B cell (primary cell): Measurements from ENCODE around the gene DLG2. TPM values are rescaled to one million over a fixed set of nuclear protein-coding genes. Genes with fewer than 3 reads are reported as not detected.

Experiments used
- ATAC-seq: fragments of 200-7000 bp; cut with Tn5 transposase; one replicate; pipeline ENCODE4 v1.10.0; 2021; ENCODE audit warnings: low read depth, mild to moderate bottlenecking, moderate number of reproducible peaks, moderate library complexity
- CTCF ChIA-PET: fragments of 350-600 bp; sonication (Branson Sonifier 250); formaldehyde crosslinking; loops from one replicate; lab custom pipeline; 2021; ENCODE audit warnings: antibody characterized with exemption, inconsistent platforms; lab: Charles Lee
- POLR2A ChIA-PET: fragments of 350-600 bp; sonication (Branson Sonifier 250); formaldehyde crosslinking; loops from one replicate; lab custom pipeline; 2021; ENCODE audit warnings: antibody characterized with exemption; lab: Charles Lee
- DNase-seq: peaks from one replicate; pipeline ENCODE4 v3.0.0; 2013
- H2AFZ ChIP-seq: 2 replicates; pipeline ENCODE4 v1.6.1; 2012; ENCODE audit warnings: mild to moderate bottlenecking, low read depth, low read length; ENCODE audit not compliant: insufficient read depth, poor library complexity, severe bottlenecking
- H3K27ac ChIP-seq, 2 donors: 1 replicate in 1 of 2; 2 replicates in 1 of 2; pipeline ENCODE4 v1.5.1; 2012 to 2013; ENCODE audit warnings: low read length in 2 of 2, mild to moderate bottlenecking in 2 of 2, moderate library complexity in 1 of 2
- H3K27me3 ChIP-seq, 4 experiments: fragments of 200-600 bp in 1 of 4; sonication (generic) in 1 of 4; replicated peaks in 1 of 4; 1 replicate in 2 of 4; 2 replicates in 2 of 4; pipeline versions ENCODE4 v1.6.1 to v1.7.0; 2013 to 2016; ENCODE audit warnings: low read length in 3 of 4, mild to moderate bottlenecking in 2 of 4, mixed read lengths in 1 of 4, moderate library complexity in 1 of 4; ENCODE audit not compliant: insufficient read depth in 4 of 4, control insufficient read depth in 3 of 4; ENCODE audit errors: control extremely low read depth in 1 of 4
- H3K36me3 ChIP-seq, 2 experiments: replicated peaks in 1 of 2; 1 replicate in 1 of 2; 2 replicates in 1 of 2; pipeline versions ENCODE4 v1.6.1 to v1.7.1; 2013; ENCODE audit warnings: low read length in 1 of 2; ENCODE audit not compliant: insufficient read depth in 2 of 2, control insufficient read depth in 1 of 2; ENCODE audit errors: control extremely low read depth in 1 of 2, extremely low read depth in 1 of 2
- H3K4me1 ChIP-seq, 2 donors: fragments of 200-600 bp in 1 of 2; sonication (generic) in 1 of 2; 1 replicate in 1 of 2; 2 replicates in 1 of 2; pipeline versions ENCODE4 v1.5.1 to v1.6.1; 2013 to 2017; ENCODE audit warnings: low read length in 2 of 2; ENCODE audit not compliant: control insufficient read depth in 2 of 2, insufficient read depth in 2 of 2
- H3K4me2 ChIP-seq: replicated peaks from 2 replicates; pipeline ENCODE3; 2012; ENCODE audit warnings: mild to moderate bottlenecking, low read depth, low read length; ENCODE audit not compliant: poor library complexity, severe bottlenecking
- H3K4me3 ChIP-seq, 5 experiments: fragments of 200-600 bp in 1 of 5; sonication (generic) in 1 of 5; 1 replicate in 3 of 5; 2 replicates in 2 of 5; pipeline versions ENCODE4 v1.5.1 to v1.7.0; 2011 to 2016; ENCODE audit warnings: low read length in 4 of 5, mild to moderate bottlenecking in 4 of 5, low read depth in 2 of 5, control low read depth in 1 of 5, moderate library complexity in 1 of 5; ENCODE audit not compliant: insufficient read depth in 1 of 5; ENCODE audit errors: control extremely low read depth in 1 of 5, extremely low read depth in 1 of 5
- H3K79me2 ChIP-seq: fragments of 200-600 bp; sonication (generic); one replicate; pipeline ENCODE4 v1.6.0; 2016; ENCODE audit warnings: low read length; ENCODE audit not compliant: control insufficient read depth, insufficient read depth
- H3K9ac ChIP-seq: fragments of 200-600 bp; sonication (generic); 2 replicates; pipeline ENCODE4 v1.6.1; 2017; ENCODE audit warnings: mild to moderate bottlenecking, low read length, moderate library complexity
- H3K9me3 ChIP-seq, 3 donors: one replicate each; pipeline versions ENCODE4 v1.6.1 to v1.7.1; 2013; ENCODE audit warnings: low read length in 2 of 3; ENCODE audit not compliant: control insufficient read depth in 2 of 3, insufficient read depth in 1 of 3; ENCODE audit errors: control extremely low read depth in 1 of 3
- H4K20me1 ChIP-seq: 2 replicates; pipeline ENCODE4 v1.6.0; 2012; ENCODE audit warnings: mild to moderate bottlenecking, low read length; ENCODE audit not compliant: insufficient read depth, control insufficient read depth, poor library complexity, severe bottlenecking
- H3K27ac Mint-ChIP-seq: one replicate; pipeline ENCODE4 v1.8.0; 2021; ENCODE audit warnings: mixed read lengths
- H3K27me3 Mint-ChIP-seq: one replicate; pipeline ENCODE4 v1.8.0; 2021; ENCODE audit warnings: mixed read lengths
- H3K4me1 Mint-ChIP-seq: one replicate; pipeline ENCODE4 v1.8.0; 2021; ENCODE audit warnings: mixed read lengths
- H3K4me3 Mint-ChIP-seq: one replicate; pipeline ENCODE4 v1.8.0; 2021; ENCODE audit warnings: mixed read lengths
- H3K9me3 Mint-ChIP-seq: one replicate; pipeline ENCODE4 v1.8.0; 2022; ENCODE audit warnings: mixed read lengths; ENCODE audit not compliant: insufficient read depth
- EZH2 ChIP-seq: IDR thresholded peaks from 2 replicates; pipeline ENCODE4 v1.6.1; 2012; ENCODE audit warnings: borderline replicate concordance, low read depth, mild to moderate bottlenecking, moderate library complexity, low read length; ENCODE audit not compliant: insufficient read depth, poor library complexity, severe bottlenecking
- WGBS: methylation state at CpG from one replicate; pipeline ENCODE4 v1.1.5; 2013; ENCODE audit warnings: missing lambda C conversion rate; ENCODE audit not compliant: insufficient coverage; 5-methylcytosine and 5-hydroxymethylcytosine counted together
- intact Hi-C: fragments of 100-400 bp; cut with micrococcal nuclease; formaldehyde crosslinking; loops from one replicate; pipeline ENCODE4 v1.10.0; 2022
- polyA plus RNA-seq: library from polyadenylated mRNA; depleted of rRNA; stranded (reverse); fragments of >200 nt; gene quantifications from 2 replicates; pipeline ENCODE4 v1.2.3, GENCODE V29; 2012
- total RNA-seq, 2 donors: library from RNA; stranded (reverse); fragments of 120-200 nt in 1 of 2; gene quantifications; 1 replicate in 1 of 2; 2 replicates in 1 of 2; pipeline versions ENCODE4 v1.2.3 to v1.2.4, GENCODE V29; 2013 to 2022
- TF ChIP-seq, protein P1 (sequence below): fragments of 200-600 bp; IDR thresholded peaks from one replicate; pipeline ENCODE4 v1.8.0; 2022; ENCODE audit warnings: antibody characterized with exemption, mild to moderate bottlenecking

Gene DLG2
- total and polyA plus RNA-seq, 2 donors (not counting 1 experiment from before 2014, with no cell fraction given), result 0.54 to 5.4 TPM

DNA sequence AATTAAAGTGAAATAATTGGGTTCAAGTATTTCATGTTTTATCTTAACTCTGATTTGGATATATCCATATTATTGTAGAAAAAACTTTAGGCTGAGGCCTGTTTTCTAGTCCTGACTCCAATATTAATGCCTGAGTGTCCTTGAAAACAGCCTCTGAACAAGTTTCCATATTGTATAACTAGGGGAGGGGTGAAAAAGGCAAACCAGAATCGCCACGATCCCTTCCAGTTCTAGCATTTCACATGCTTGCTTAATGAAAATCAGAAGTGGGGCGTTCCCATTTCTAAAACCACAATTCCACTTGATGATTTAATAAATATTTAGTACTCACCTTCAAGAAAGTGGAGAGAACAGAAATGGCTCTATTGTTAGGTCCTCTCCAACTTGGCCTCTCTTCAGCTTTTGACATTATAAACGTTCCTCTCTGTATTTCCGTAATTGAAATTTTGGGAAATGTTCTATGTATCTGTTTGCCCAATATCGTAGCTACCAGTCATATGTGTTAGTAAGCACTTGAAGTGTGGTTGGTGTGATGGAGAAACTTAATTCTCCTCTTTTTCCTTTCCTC lies 1779.6 kb downstream of the DLG2 start:
- ATAC-seq (no peak), DNase-seq (no peak)
- H3K27ac Mint-ChIP-seq, result no peak overlapping the region
- H3K4me1 ChIP-seq, result no peaks in the 10 kb centered on the region
- no peak overlapping the region for H3K27ac ChIP-seq
- H2AFZ ChIP-seq, result no peak overlapping the region
- H3K9me3 Mint-ChIP-seq, result no peaks in the 10 kb centered on the region
- H3K27me3 ChIP-seq, result peaks cover 0 to 3% (median 0%) of the 10 kb centered on the region in 4 experiments
- H3K4me1 Mint-ChIP-seq, result no peaks in the 10 kb centered on the region
- no peaks in the 10 kb centered on the region for H3K36me3 ChIP-seq
- intact Hi-C loops, result no loop called here
- no peaks in the 10 kb centered on the region for H4K20me1 ChIP-seq
- TF ChIP-seq, protein P1, sequence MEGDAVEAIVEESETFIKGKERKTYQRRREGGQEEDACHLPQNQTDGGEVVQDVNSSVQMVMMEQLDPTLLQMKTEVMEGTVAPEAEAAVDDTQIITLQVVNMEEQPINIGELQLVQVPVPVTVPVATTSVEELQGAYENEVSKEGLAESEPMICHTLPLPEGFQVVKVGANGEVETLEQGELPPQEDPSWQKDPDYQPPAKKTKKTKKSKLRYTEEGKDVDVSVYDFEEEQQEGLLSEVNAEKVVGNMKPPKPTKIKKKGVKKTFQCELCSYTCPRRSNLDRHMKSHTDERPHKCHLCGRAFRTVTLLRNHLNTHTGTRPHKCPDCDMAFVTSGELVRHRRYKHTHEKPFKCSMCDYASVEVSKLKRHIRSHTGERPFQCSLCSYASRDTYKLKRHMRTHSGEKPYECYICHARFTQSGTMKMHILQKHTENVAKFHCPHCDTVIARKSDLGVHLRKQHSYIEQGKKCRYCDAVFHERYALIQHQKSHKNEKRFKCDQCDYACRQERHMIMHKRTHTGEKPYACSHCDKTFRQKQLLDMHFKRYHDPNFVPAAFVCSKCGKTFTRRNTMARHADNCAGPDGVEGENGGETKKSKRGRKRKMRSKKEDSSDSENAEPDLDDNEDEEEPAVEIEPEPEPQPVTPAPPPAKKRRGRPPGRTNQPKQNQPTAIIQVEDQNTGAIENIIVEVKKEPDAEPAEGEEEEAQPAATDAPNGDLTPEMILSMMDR, result no peak
- TF ChIP-seq EZH2, result no peak
- H3K9ac ChIP-seq, result no peak overlapping the region
- no peaks in the 10 kb centered on the region for H3K79me2 ChIP-seq
- ChIA-PET CTCF (no interaction called here), POLR2A (no interaction called here)
- no CpG with 5 or more reads among the region's 6 CpGs for WGBS
- no peaks in the 10 kb centered on the region for H3K9me3 ChIP-seq
- H3K4me2 ChIP-seq, result no peak overlapping the region
- no peak overlapping the region for H3K4me3 ChIP-seq
- H3K4me3 Mint-ChIP-seq, result no peak overlapping the region
- H3K27me3 Mint-ChIP-seq, result peaks cover 8% of the 10 kb centered on the region

DNA sequence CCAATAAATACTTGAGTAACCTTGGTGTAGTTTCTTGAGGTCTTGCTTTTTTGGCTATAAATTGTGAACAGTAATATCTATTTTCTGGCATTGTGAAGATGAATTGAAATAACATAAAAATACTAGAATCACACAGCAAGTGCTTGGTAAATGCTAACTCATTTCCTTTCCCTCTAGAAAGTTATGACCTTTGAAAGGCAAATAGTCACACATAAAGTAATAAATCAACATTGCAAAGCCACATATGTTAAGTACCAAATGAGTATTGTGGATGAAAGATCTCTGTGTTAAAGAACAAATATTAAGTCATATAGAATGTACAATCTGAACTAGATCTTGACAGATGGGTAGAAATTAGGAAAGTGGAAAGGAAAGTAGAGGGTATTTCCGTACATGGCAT lies 1781.3 kb downstream of the DLG2 start:
- no peaks in the 10 kb centered on the region for H3K4me1 ChIP-seq
- no peak overlapping the region for H3K4me3 ChIP-seq
- no peak overlapping the region for H2AFZ ChIP-seq
- no peak overlapping the region for H3K4me2 ChIP-seq
- H3K9ac ChIP-seq, result no peak overlapping the region
- ATAC-seq, result no peak
- TF ChIP-seq, protein P1, result no peak
- no peak for TF ChIP-seq EZH2
- WGBS, result 30% methylated on average over 1 of the region's 1 CpG
- DNase-seq, result no peak
- no peak overlapping the region for H3K27ac ChIP-seq
- peaks cover 0 to 3% (median 0%) of the 10 kb centered on the region in 4 experiments for H3K27me3 ChIP-seq
- no peaks in the 10 kb centered on the region for H3K4me1 Mint-ChIP-seq
- ChIA-PET POLR2A (no interaction called here), CTCF (interaction anchor here (0.8 kb wide), 1 partner anchor 18 kb away, joined by 3 read pairs; no protein-coding TSS in a partner anchor)
- no peaks in the 10 kb centered on the region for H3K9me3 Mint-ChIP-seq
- no peak overlapping the region for H3K27ac Mint-ChIP-seq
- no peaks in the 10 kb centered on the region for H3K9me3 ChIP-seq
- H3K4me3 Mint-ChIP-seq, result no peak overlapping the region
- H3K27me3 Mint-ChIP-seq, result peaks cover 10% of the 10 kb centered on the region
- H3K79me2 ChIP-seq, result no peaks in the 10 kb centered on the region
- H3K36me3 ChIP-seq, result no peaks in the 10 kb centered on the region
- H4K20me1 ChIP-seq, result no peaks in the 10 kb centered on the region
- intact Hi-C loops, result no loop called here
